K562 (cell line): ENCODE measurements around the gene MAST1. TPM values are rescaled to one million over a fixed set of nuclear protein-coding genes. Genes with fewer than 3 reads are reported as not detected.

Experiments used
- ATAC-seq: fragments of 200-7000 bp; cut with Tn5 transposase; 3 replicates; pipeline ENCODE4 v1.9.1; 2020; ENCODE audit warnings: moderate library complexity
- BruUV-seq: library from RNA; stranded (reverse); fragments of 400-500 nt; replicated peaks from 2 replicates; lab custom pipeline; 2021; lab: Mats Ljungman, UMichigan
- CTCF ChIA-PET: fragments of 300-600 bp; formaldehyde crosslinking; extraction: SDS; loops from one replicate; lab custom pipeline; 2021; ENCODE audit warnings: low intra/inter-chr PET ratio; lab: Yijun Ruan, JAX
- POLR2A ChIA-PET: fragments of 300-600, 350-650 bp; sonication (Branson Sonifier 250); formaldehyde crosslinking; extraction: SDS; loops from one replicate; lab custom pipeline; 2021; ENCODE audit warnings: antibody characterized with exemption, inconsistent platforms; lab: Yijun Ruan, JAX
- DNase-seq, 4 experiments: peaks; one replicate each; pipeline versions ENCODE4 v3.0.0 to v3.0.0-alpha.2; 2011 to 2018; ENCODE audit warnings: low spot score in 3 of 4, mixed read lengths in 3 of 4; ENCODE audit errors: extremely low read depth in 1 of 4
- FAIRE-seq: peaks from 2 replicates; lab custom pipeline; 2011; peaks lifted over from hg19 to GRCh38; lab: Jason Lieb, UNC
- H2AFZ ChIP-seq: 2 replicates; pipeline ENCODE4 v1.6.0; 2011; ENCODE audit warnings: low read depth, low read length, control low read depth, inconsistent platforms
- H3K27ac ChIP-seq: fragments of 200-600 bp; 3 replicates; pipeline ENCODE4 v1.8.0; 2011; ENCODE audit warnings: low read depth, mild to moderate bottlenecking, control low read depth, inconsistent platforms, low read length, moderate library complexity, mixed read lengths; ENCODE audit errors: extremely low read depth
- H3K27me3 ChIP-seq, 2 experiments: fragments of 300-600 bp in 1 of 2; 2 replicates in 1 of 2; 3 replicates in 1 of 2; pipeline versions ENCODE4 v1.6.0 to v1.8.0; 2011; ENCODE audit warnings: inconsistent platforms in 2 of 2, low read length in 2 of 2, mild to moderate bottlenecking in 1 of 2, mixed read lengths in 1 of 2, moderate library complexity in 1 of 2; ENCODE audit not compliant: control insufficient read depth in 2 of 2, insufficient read depth in 2 of 2
- H3K36me3 ChIP-seq: fragments of 300-600 bp; 3 replicates; pipeline ENCODE4 v1.8.0; 2011; ENCODE audit warnings: mild to moderate bottlenecking, low read length, inconsistent platforms; ENCODE audit not compliant: control insufficient read depth, insufficient read depth
- H3K4me1 ChIP-seq, 2 experiments: fragments of 200-600 bp in 1 of 2; replicated peaks in 1 of 2; 2 replicates in 1 of 2; 3 replicates in 1 of 2; pipeline versions ENCODE4 v1.5.1 to v1.8.0; 2011; ENCODE audit warnings: inconsistent platforms in 2 of 2, low read length in 2 of 2, mild to moderate bottlenecking in 1 of 2, mixed read lengths in 1 of 2, moderate library complexity in 1 of 2; ENCODE audit not compliant: control insufficient read depth in 2 of 2, insufficient read depth in 2 of 2
- H3K4me2 ChIP-seq: 2 replicates; pipeline ENCODE4 v1.6.1; 2011; ENCODE audit warnings: low read length, control low read depth, inconsistent platforms, mixed read lengths; ENCODE audit not compliant: insufficient read depth
- H3K4me3 ChIP-seq: fragments of 200-600 bp; sonication (generic), shearing (Covaris generic); 2 replicates; pipeline ENCODE4 v1.5.1; 2016; ENCODE audit warnings: control low read depth, inconsistent platforms
- H3K79me2 ChIP-seq: fragments of 200-600 bp; 3 replicates; pipeline ENCODE4 v1.8.0; 2011; ENCODE audit warnings: low read length, inconsistent platforms; ENCODE audit not compliant: control insufficient read depth, insufficient read depth
- H3K9ac ChIP-seq, 2 experiments: 2 replicates each; pipeline versions ENCODE4 v1.6.0 to v1.6.1; 2011; ENCODE audit warnings: low read depth in 2 of 2, low read length in 2 of 2, control low read depth in 1 of 2, inconsistent platforms in 1 of 2, mild to moderate bottlenecking in 1 of 2, mixed read lengths in 1 of 2; ENCODE audit not compliant: insufficient read depth in 1 of 2
- H3K9me1 ChIP-seq: one replicate; pipeline ENCODE4 v1.6.0; 2011; ENCODE audit warnings: inconsistent platforms, mild to moderate bottlenecking, low read length, moderate library complexity; ENCODE audit not compliant: control insufficient read depth, insufficient read depth
- H3K9me3 ChIP-seq: replicated peaks from 2 replicates; pipeline ENCODE4 v1.5.1; 2011; ENCODE audit warnings: low read depth, low read length, inconsistent platforms; ENCODE audit not compliant: control insufficient read depth, insufficient read depth
- H4K20me1 ChIP-seq: replicated peaks from 2 replicates; pipeline ENCODE4 v1.6.1; 2011; ENCODE audit warnings: low read length, inconsistent platforms, mixed read lengths; ENCODE audit not compliant: control insufficient read depth, insufficient read depth
- CBX8 ChIP-seq: fragments of 200-600 bp; sonication (generic); IDR thresholded peaks from 2 replicates; pipeline ENCODE4 v1.6.1; 2012; ENCODE audit warnings: borderline replicate concordance, mixed run types, low read depth, mild to moderate bottlenecking, moderate library complexity, mixed read lengths, low read length, control low read depth, inconsistent platforms; ENCODE audit not compliant: poor library complexity, severe bottlenecking; ENCODE audit errors: extremely low read depth
- CEBPG ChIP-seq, 3 experiments: fragments of 200-800 bp in 1 of 3; sonication (Bioruptor generic) in 1 of 3; sonication (generic) in 1 of 3; formaldehyde crosslinking in 1 of 3; IDR thresholded peaks in 2 of 3; conservative IDR thresholded peaks in 1 of 3; 2 replicates each; pipeline versions ENCODE4 v1.6.1 to v1.8.0; 2016 to 2022; ENCODE audit warnings: missing compliant biosample characterization in 2 of 3, missing genetic modification characterization in 2 of 3, mild to moderate bottlenecking in 1 of 3, missing genetic modification reagents in 1 of 3
- EGR1 ChIP-seq: fragments of 450-650 bp; conservative IDR thresholded peaks from 2 replicates; pipeline ENCODE4 v1.6.1; 2017; ENCODE audit warnings: mild to moderate bottlenecking
- KDM1A ChIP-seq, 2 experiments: fragments of 450-650 bp; IDR thresholded peaks; 2 replicates each; pipeline ENCODE4 v1.6.1; 2016; ENCODE audit warnings: mild to moderate bottlenecking in 2 of 2
- POLR2G ChIP-seq: fragments of 200-400 bp; formaldehyde crosslinking; IDR thresholded peaks from 2 replicates; pipeline ENCODE4 v1.6.1; 2017; ENCODE audit warnings: low read depth, mild to moderate bottlenecking, antibody characterized with exemption, low read length, moderate library complexity
- STAT5B ChIP-seq: fragments of 250-450 bp; sonication (Bioruptor Pico); IDR thresholded peaks from 2 replicates; pipeline ENCODE4 v1.8.0; 2021; ENCODE audit warnings: mild to moderate bottlenecking, inconsistent platforms
- TAF9B ChIP-seq: fragments of 450-650 bp; IDR thresholded peaks from 2 replicates; pipeline ENCODE4 v1.6.1; 2018; ENCODE audit warnings: mild to moderate bottlenecking; ENCODE audit not compliant: partially characterized antibody
- TRIM24 ChIP-seq, 2 experiments: fragments of 450-650 bp; IDR thresholded peaks; 2 replicates each; pipeline ENCODE4 v1.6.1; 2016
- ZNF134 ChIP-seq: fragments of 250-450 bp; sonication (Bioruptor Pico); conservative IDR thresholded peaks from 2 replicates; pipeline ENCODE4 v1.4.0; 2020
- WGBS: fragments of 100-300 bp; shearing (Covaris generic); methylation state at CpG from one replicate; pipeline ENCODE4 v1.1.6; 2016; ENCODE audit warnings: low coverage, mixed read lengths; ENCODE audit not compliant: insufficient coverage; ENCODE audit errors: missing lambda C conversion rate; 5-methylcytosine and 5-hydroxymethylcytosine counted together
- in situ Hi-C: fragments of 300-500 bp; cut with MboI; formaldehyde crosslinking; loops from 4 replicates; pipeline ENCODE4 v1.15.0; 2018; ENCODE audit warnings: inconsistent platforms, mixed read lengths
- intact Hi-C: fragments of 100-400 bp; cut with micrococcal nuclease; formaldehyde crosslinking; loops from 2 replicates; pipeline ENCODE4 v1.14.2; 2022
- polyA plus RNA-seq, 8 experiments: library from polyadenylated mRNA; depleted of rRNA in 4 of 8; stranded (reverse) in 5 of 8; unstranded in 3 of 8; fragments of >200 nt; fragmentation: Nextera tagmentation in 2 of 8; fragmentation: Illumina TruSeq in 1 of 8; extraction: Ambion mirVana in 2 of 8; extraction: Trizol in 1 of 8; gene quantifications; 2 replicates each; pipeline versions ENCODE4 v1.2.1 to v1.2.3, GENCODE V29; 2011 to 2014; ENCODE audit warnings: inconsistent platforms in 1 of 8, missing spikeins in 1 of 8
- total RNA-seq, 7 experiments: library from RNA; depleted of rRNA in 6 of 7; stranded (reverse); fragments of >200 nt in 6 of 7; fragmentation: Illumina TruSeq in 2 of 7; extraction: Trizol in 2 of 7; gene quantifications; 2 replicates each; pipeline versions ENCODE4 v1.2.1 to v1.2.3, GENCODE V29; 2011 to 2021; ENCODE audit warnings: low replicate concordance in 1 of 7
- TF ChIP-seq, protein P1 (sequence below), 2 experiments: IDR thresholded peaks; 2 replicates each; pipeline ENCODE4 v1.6.1; 2012; ENCODE audit warnings: improper control_type of control experiment in 2 of 2, low read depth in 2 of 2, low read length in 2 of 2, borderline replicate concordance in 1 of 2
- TF ChIP-seq, protein P2 (sequence below): fragments of 450-650 bp; conservative IDR thresholded peaks from 2 replicates; pipeline ENCODE4 v1.6.1; 2016; ENCODE audit warnings: missing genetic modification characterization, low read depth, mild to moderate bottlenecking, missing compliant biosample characterization, moderate library complexity
- TF ChIP-seq, protein P3 (sequence below): fragments of 200-800 bp; sonication (Bioruptor generic); IDR thresholded peaks from 2 replicates; pipeline ENCODE4 v1.6.1; 2017; ENCODE audit warnings: missing genetic modification characterization, missing compliant biosample characterization
- TF ChIP-seq, protein P4 (sequence below): fragments of 450-650 bp; formaldehyde crosslinking; IDR thresholded peaks from 2 replicates; pipeline ENCODE4 v1.4.0; 2022; ENCODE audit warnings: missing genetic modification characterization

MAST1 gene
- total and polyA plus RNA-seq, 9 of the 15 experiments (the other 6 are each of a cell fraction or from before 2014, with no cell fraction given): 0.48 to 10.3 (median 3.9) TPM

DNA sequence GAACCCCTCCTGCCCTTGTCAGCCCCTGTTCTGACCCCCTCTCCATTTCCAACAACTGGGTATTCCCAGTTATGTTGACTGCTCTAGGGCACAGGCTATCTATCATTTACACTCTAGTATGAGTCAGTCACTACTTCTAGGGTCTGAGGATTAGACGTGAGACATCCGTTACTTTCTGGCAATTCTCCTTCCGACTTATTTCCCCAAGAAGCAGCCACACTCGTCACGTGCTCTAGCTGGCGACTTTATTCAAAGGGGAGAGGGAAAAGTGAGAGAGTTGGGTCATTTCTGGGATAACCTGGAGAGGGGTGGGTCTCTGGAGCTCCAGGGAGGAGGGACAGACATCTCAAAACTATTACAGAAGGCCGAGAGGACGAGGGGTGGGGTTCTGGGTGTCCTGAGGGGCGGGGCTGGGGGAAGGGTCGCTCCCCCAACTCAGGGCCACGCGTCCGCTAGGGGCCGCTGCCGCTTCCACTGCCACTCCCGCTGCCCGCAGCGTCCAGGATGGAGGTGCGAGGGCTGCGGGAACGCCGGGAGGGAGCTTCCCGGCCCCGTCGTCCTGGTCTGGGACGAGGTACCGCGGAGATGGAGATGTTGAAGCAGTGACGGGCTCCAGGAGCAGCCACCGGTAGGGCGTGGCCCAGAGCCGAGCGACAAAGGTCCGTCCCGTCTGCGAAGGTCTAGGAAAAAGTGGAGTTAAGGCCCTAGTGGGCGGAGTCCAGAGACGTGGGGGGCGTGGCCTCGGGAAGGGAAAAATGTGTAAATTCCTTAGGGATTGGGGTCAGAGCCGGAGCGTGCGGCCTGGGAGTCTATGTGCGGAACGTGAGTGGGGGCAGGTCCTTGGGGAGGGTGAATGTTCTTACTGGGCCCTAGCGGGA is 12.8 kb upstream of the MAST1 start:
- Histone ChIP-seq H2AFZ (peak overlapping the region; percentile 93), H3K9me3 (no peaks in the 10 kb centered on the region), H3K27me3 (no peaks in the 10 kb centered on the region), H3K9me1 (peaks cover 3% of the 10 kb centered on the region), H3K4me1 (peaks cover 4 to 22% of the 10 kb centered on the region in 2 experiments; a peak in 3 of 5 replicates), H3K4me2 (peak overlapping the region; percentile 60), H3K9ac (peak overlapping the region in 1 of 2 experiments; percentile 72; a peak in 2 of 4 replicates), H3K36me3 (no peaks in the 10 kb centered on the region), H3K27ac (peak overlapping the region; percentile 11; the same call in 2 of the 3 replicates), H4K20me1 (no peaks in the 10 kb centered on the region; the same call in 1 of the 2 replicates), H3K4me3 (0 out of 2 replicates have a peak overlapping the region, but pooled peaks have one; percentile 10), H3K79me2 (no peaks in the 10 kb centered on the region)
- FAIRE-seq (peak; percentile 82), ATAC-seq (peak; percentile 90), DNase-seq (peak; percentile 76 to 93 (median 88))
- POLR2A ChIA-PET: no interaction called here
- 3% methylated on average over 30 of the region's 46 CpGs for whole genome bisulfite sequencing
- CTCF ChIA-PET: interaction anchor here (0.6 kb wide), 1 partner anchor 1661 kb away, joined by 3 read pairs; no protein-coding TSS in a partner anchor
- no TSS peak for BruUV-seq
- intact Hi-C loops (no loop called here), in situ Hi-C loops (no loop called here)
- TF ChIP-seq, protein P1, sequence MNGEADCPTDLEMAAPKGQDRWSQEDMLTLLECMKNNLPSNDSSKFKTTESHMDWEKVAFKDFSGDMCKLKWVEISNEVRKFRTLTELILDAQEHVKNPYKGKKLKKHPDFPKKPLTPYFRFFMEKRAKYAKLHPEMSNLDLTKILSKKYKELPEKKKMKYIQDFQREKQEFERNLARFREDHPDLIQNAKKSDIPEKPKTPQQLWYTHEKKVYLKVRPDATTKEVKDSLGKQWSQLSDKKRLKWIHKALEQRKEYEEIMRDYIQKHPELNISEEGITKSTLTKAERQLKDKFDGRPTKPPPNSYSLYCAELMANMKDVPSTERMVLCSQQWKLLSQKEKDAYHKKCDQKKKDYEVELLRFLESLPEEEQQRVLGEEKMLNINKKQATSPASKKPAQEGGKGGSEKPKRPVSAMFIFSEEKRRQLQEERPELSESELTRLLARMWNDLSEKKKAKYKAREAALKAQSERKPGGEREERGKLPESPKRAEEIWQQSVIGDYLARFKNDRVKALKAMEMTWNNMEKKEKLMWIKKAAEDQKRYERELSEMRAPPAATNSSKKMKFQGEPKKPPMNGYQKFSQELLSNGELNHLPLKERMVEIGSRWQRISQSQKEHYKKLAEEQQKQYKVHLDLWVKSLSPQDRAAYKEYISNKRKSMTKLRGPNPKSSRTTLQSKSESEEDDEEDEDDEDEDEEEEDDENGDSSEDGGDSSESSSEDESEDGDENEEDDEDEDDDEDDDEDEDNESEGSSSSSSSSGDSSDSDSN (IDR thresholded peaks at IDR 0.05; ENCODE audit: borderline replicate concordance in 1 of 2, low read depth in 2 of 2, low read length in 2 of 2): no peak
- TF ChIP-seq, protein P2, sequence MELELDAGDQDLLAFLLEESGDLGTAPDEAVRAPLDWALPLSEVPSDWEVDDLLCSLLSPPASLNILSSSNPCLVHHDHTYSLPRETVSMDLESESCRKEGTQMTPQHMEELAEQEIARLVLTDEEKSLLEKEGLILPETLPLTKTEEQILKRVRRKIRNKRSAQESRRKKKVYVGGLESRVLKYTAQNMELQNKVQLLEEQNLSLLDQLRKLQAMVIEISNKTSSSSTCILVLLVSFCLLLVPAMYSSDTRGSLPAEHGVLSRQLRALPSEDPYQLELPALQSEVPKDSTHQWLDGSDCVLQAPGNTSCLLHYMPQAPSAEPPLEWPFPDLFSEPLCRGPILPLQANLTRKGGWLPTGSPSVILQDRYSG (tag): no peak
- TF ChIP-seq ZNF134 (CRISPR knock-in tag) (no peak), TAF9B (no peak), STAT5B (CRISPR knock-in tag) (no peak), CEBPG (CRISPR knock-in tag; IDR thresholded peaks at IDR 0.05) (no peak), CEBPG (tag; conservative IDR thresholded peaks at IDR 0.05 in 1 of 2, IDR thresholded peaks at IDR 0.05 in 1 of 2) (no peak), KDM1A (IDR thresholded peaks at IDR 0.05) (no peak), CBX8 (no peak), TRIM24 (IDR thresholded peaks at IDR 0.05) (peak in 1 of 2 experiments; percentile 85; a peak in 2 of 4 replicates), EGR1 (no peak), POLR2G (peak; percentile 69)
- TF ChIP-seq, protein P3, sequence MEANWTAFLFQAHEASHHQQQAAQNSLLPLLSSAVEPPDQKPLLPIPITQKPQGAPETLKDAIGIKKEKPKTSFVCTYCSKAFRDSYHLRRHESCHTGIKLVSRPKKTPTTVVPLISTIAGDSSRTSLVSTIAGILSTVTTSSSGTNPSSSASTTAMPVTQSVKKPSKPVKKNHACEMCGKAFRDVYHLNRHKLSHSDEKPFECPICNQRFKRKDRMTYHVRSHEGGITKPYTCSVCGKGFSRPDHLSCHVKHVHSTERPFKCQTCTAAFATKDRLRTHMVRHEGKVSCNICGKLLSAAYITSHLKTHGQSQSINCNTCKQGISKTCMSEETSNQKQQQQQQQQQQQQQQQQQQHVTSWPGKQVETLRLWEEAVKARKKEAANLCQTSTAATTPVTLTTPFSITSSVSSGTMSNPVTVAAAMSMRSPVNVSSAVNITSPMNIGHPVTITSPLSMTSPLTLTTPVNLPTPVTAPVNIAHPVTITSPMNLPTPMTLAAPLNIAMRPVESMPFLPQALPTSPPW (CRISPR knock-in tag): peak; percentile 64
- TF ChIP-seq, protein P4, sequence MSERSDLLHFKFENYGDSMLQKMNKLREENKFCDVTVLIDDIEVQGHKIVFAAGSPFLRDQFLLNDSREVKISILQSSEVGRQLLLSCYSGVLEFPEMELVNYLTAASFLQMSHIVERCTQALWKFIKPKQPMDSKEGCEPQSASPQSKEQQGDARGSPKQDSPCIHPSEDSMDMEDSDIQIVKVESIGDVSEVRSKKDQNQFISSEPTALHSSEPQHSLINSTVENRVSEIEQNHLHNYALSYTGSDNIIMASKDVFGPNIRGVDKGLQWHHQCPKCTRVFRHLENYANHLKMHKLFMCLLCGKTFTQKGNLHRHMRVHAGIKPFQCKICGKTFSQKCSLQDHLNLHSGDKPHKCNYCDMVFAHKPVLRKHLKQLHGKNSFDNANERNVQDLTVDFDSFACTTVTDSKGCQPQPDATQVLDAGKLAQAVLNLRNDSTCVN (CRISPR knock-in tag): no peak
